ENCODE data around the gene PAPSS1. TPM values are rescaled to one million over a fixed set of nuclear protein-coding genes. Genes with fewer than 3 reads are reported as not detected.
"Not testable (repeated sequence)": the region's sequence is repeated elsewhere in the genome, so short reads cannot be mapped to it uniquely, and the experiment has no call there.

PAPSS1 gene
- total RNA-seq, 1 experiment from 2014 or later: 52.1 TPM

GRCh38 chr4:107689912-107690587, 30.0 kb downstream of the PAPSS1 start:
- peak; percentile 78 for DNase-seq (ENCODE audit: low read depth)

GRCh38 chr4:107688421-107688820, 31.6 kb downstream of the PAPSS1 start:
- DNase-seq (ENCODE audit: low read depth): no peak

- no peak for DNase-seq (ENCODE audit: low read depth)
Observed at GRCh38 chr4:107685740-107686139, 34.3 kb downstream of the PAPSS1 start.

- no peak for DNase-seq (ENCODE audit: low read depth)
Observed at GRCh38 chr4:107683873-107684272, 36.2 kb downstream of the PAPSS1 start.

- DNase-seq (ENCODE audit: low read depth): no peak
Observed at GRCh38 chr4:107682306-107682705, 37.7 kb downstream of the PAPSS1 start.

- no peak for DNase-seq (ENCODE audit: low read depth)
Observed at GRCh38 chr4:107669068-107669467, 51.0 kb downstream of the PAPSS1 start.

GRCh38 chr4:107666134-107666533, 53.9 kb downstream of the PAPSS1 start:
- DNase-seq (ENCODE audit: low read depth): peak; percentile 25

- DNase-seq (ENCODE audit: low read depth): peak; percentile 6
Observed at GRCh38 chr4:107665001-107665400, 55.0 kb downstream of the PAPSS1 start.

- no peak for DNase-seq (ENCODE audit: low read depth)
Observed at GRCh38 chr4:107658400-107659336, 61.4 kb downstream of the PAPSS1 start.

GRCh38 chr4:107655289-107655688, 64.7 kb downstream of the PAPSS1 start:
- DNase-seq (ENCODE audit: low read depth): no peak

GRCh38 chr4:107654694-107655093, 65.3 kb downstream of the PAPSS1 start:
- DNase-seq (ENCODE audit: low read depth): no peak

GRCh38 chr4:107651408-107651807, 68.6 kb downstream of the PAPSS1 start:
- DNase-seq (ENCODE audit: low read depth): not testable (repeated sequence)

- no peak for DNase-seq (ENCODE audit: low read depth)
Observed at GRCh38 chr4:107650251-107650650, 69.8 kb downstream of the PAPSS1 start.

GRCh38 chr4:107648178-107648991, 71.6 kb downstream of the PAPSS1 start:
- DNase-seq (ENCODE audit: low read depth): no peak

GRCh38 chr4:107647591-107647990, 72.4 kb downstream of the PAPSS1 start:
- DNase-seq (ENCODE audit: low read depth): peak; percentile 42

- no peak for DNase-seq (ENCODE audit: low read depth)
Observed at GRCh38 chr4:107645604-107646003, 74.4 kb downstream of the PAPSS1 start.

- DNase-seq (ENCODE audit: low read depth): no peak
Observed at GRCh38 chr4:107643021-107643420, 77.0 kb downstream of the PAPSS1 start.

GRCh38 chr4:107640878-107641277, 79.2 kb downstream of the PAPSS1 start:
- no peak for DNase-seq (ENCODE audit: low read depth)

- no peak for DNase-seq (ENCODE audit: low read depth)
Observed at GRCh38 chr4:107640197-107640596, 79.8 kb downstream of the PAPSS1 start.

GRCh38 chr4:107635735-107636134, 84.3 kb downstream of the PAPSS1 start:
- no peak for DNase-seq (ENCODE audit: low read depth)

- no peak for DNase-seq (ENCODE audit: low read depth)
Observed at GRCh38 chr4:107631560-107631959, 88.5 kb downstream of the PAPSS1 start.

GRCh38 chr4:107630185-107630705, 89.8 kb downstream of the PAPSS1 start:
- DNase-seq (ENCODE audit: low read depth): no peak
